IMR-90 (cell line): Measurements from ENCODE around the gene PDE5A. TPM values are rescaled to one million over a fixed set of nuclear protein-coding genes. Genes with fewer than 3 reads are reported as not detected.

ENCODE experiments used
- ATAC-seq: fragments of 200-7000 bp; cut with Tn5 transposase; 2 replicates; pipeline ENCODE4 v1.9.1; 2020; ENCODE audit warnings: low read depth, mild to moderate bottlenecking, moderate library complexity
- BruUV-seq: library from RNA; stranded (reverse); fragments of 400-500 nt; replicated peaks from 2 replicates; lab custom pipeline; 2021; lab: Mats Ljungman, UMichigan
- CTCF ChIA-PET: fragments of 300-600 bp; formaldehyde crosslinking; extraction: SDS; loops from one replicate; lab custom pipeline; 2021; ENCODE audit warnings: antibody characterized with exemption; lab: Yijun Ruan, JAX
- POLR2A ChIA-PET: fragments of 300-600 bp; sonication (Branson Sonifier 250); formaldehyde crosslinking; loops from one replicate; lab custom pipeline; 2022; ENCODE audit warnings: antibody characterized with exemption; ENCODE audit not compliant: unreplicated experiment; lab: Charles Lee
- DNase-seq: peaks from one replicate; pipeline ENCODE4 v3.0.0; 2013
- H2AFZ ChIP-seq: replicated peaks from 2 replicates; pipeline ENCODE3; 2013; ENCODE audit warnings: low read length, mild to moderate bottlenecking; ENCODE audit not compliant: poor library complexity
- H2AK5ac ChIP-seq: 2 replicates; pipeline ENCODE4 v1.6.1; 2013; ENCODE audit warnings: low read depth, low read length, inconsistent platforms
- H2AK9ac ChIP-seq: replicated peaks from 2 replicates; pipeline ENCODE3; 2013; ENCODE audit warnings: mild to moderate bottlenecking, low read depth, low read length, moderate library complexity; ENCODE audit not compliant: poor library complexity
- H2BK120ac ChIP-seq: 2 replicates; pipeline ENCODE4 v1.6.1; 2013; ENCODE audit warnings: low read depth, low read length, inconsistent platforms
- H2BK15ac ChIP-seq: 3 replicates; pipeline ENCODE4 v1.6.1; 2013; ENCODE audit warnings: low read depth, low read length, inconsistent platforms
- H2BK20ac ChIP-seq: 2 replicates; pipeline ENCODE4 v1.6.1; 2013; ENCODE audit warnings: low read depth, mild to moderate bottlenecking, inconsistent platforms, low read length, moderate library complexity
- H2BK5ac ChIP-seq: 2 replicates; pipeline ENCODE4 v1.6.1; 2013; ENCODE audit warnings: mild to moderate bottlenecking, low read depth, low read length, inconsistent platforms; ENCODE audit not compliant: poor library complexity, severe bottlenecking
- H3K14ac ChIP-seq: replicated peaks from 2 replicates; pipeline ENCODE4 v1.6.1; 2013; ENCODE audit warnings: low read depth, low read length, inconsistent platforms
- H3K18ac ChIP-seq: 2 replicates; pipeline ENCODE4 v1.6.1; 2013; ENCODE audit warnings: low read depth, low read length, control low read depth
- H3K23ac ChIP-seq: 2 replicates; pipeline ENCODE4 v1.6.1; 2013; ENCODE audit warnings: low read depth, low read length, inconsistent platforms
- H3K27ac ChIP-seq: 2 replicates; pipeline ENCODE4 v1.5.1; 2013; ENCODE audit warnings: mild to moderate bottlenecking, control low read depth, low read length; ENCODE audit not compliant: insufficient read depth
- H3K27me3 ChIP-seq: 2 replicates; pipeline ENCODE4 v1.6.1; 2013; ENCODE audit warnings: low read length; ENCODE audit not compliant: control insufficient read depth, insufficient read depth
- H3K36me3 ChIP-seq: 2 replicates; pipeline ENCODE4 v1.6.1; 2013; ENCODE audit warnings: low read length, mixed read lengths; ENCODE audit not compliant: control insufficient read depth, insufficient read depth
- H3K4ac ChIP-seq: 2 replicates; pipeline ENCODE4 v1.6.1; 2013; ENCODE audit warnings: low read depth, low read length, inconsistent platforms
- H3K4me1 ChIP-seq: 2 replicates; pipeline ENCODE4 v1.6.1; 2013; ENCODE audit warnings: low read length, mixed read lengths; ENCODE audit not compliant: control insufficient read depth, insufficient read depth
- H3K4me2 ChIP-seq: 2 replicates; pipeline ENCODE4 v1.6.1; 2013; ENCODE audit warnings: low read depth, mild to moderate bottlenecking, control low read depth, low read length, moderate library complexity
- H3K4me3 ChIP-seq: 2 replicates; pipeline ENCODE4 v1.5.1; 2013; ENCODE audit warnings: low read depth, mild to moderate bottlenecking, control low read depth, low read length, moderate library complexity; ENCODE audit not compliant: insufficient read depth
- H3K56ac ChIP-seq: 2 replicates; pipeline ENCODE4 v1.6.1; 2013; ENCODE audit warnings: low read length, inconsistent platforms; ENCODE audit not compliant: insufficient read depth; ENCODE audit errors: extremely low read depth
- H3K79me1 ChIP-seq, 2 experiments: 2 replicates each; pipeline ENCODE4 v1.6.1; 2013; ENCODE audit warnings: low read length in 2 of 2, inconsistent platforms in 1 of 2, low read depth in 1 of 2
- H3K9ac ChIP-seq: 2 replicates; pipeline ENCODE4 v1.6.1; 2013; ENCODE audit warnings: low read depth, low read length, control low read depth
- H3K9me1 ChIP-seq: 2 replicates; pipeline ENCODE4 v1.6.1; 2013; ENCODE audit warnings: low read length, inconsistent platforms; ENCODE audit not compliant: insufficient read depth
- H3K9me3 ChIP-seq: 2 replicates; pipeline ENCODE4 v1.6.1; 2013; ENCODE audit warnings: low read length; ENCODE audit not compliant: control insufficient read depth, insufficient read depth
- H4K20me1 ChIP-seq: 2 replicates; pipeline ENCODE4 v1.6.1; 2013; ENCODE audit warnings: low read length, inconsistent platforms; ENCODE audit not compliant: insufficient read depth
- H4K5ac ChIP-seq: 2 replicates; pipeline ENCODE4 v1.6.1; 2013; ENCODE audit warnings: mild to moderate bottlenecking, low read depth, low read length, control low read depth
- H4K8ac ChIP-seq, 2 experiments: 2 replicates each; pipeline ENCODE4 v1.6.1; 2013; ENCODE audit warnings: low read depth in 2 of 2, low read length in 2 of 2, control low read depth in 1 of 2, inconsistent platforms in 1 of 2
- H4K91ac ChIP-seq: 2 replicates; pipeline ENCODE4 v1.6.1; 2013; ENCODE audit warnings: low read depth, low read length, inconsistent platforms; ENCODE audit not compliant: insufficient read depth
- FOS ChIP-seq: fragments of 150-350 bp; IDR thresholded peaks from 2 replicates; pipeline ENCODE4 v1.6.1; 2016; ENCODE audit warnings: low read depth, low read length
- MAFK ChIP-seq: IDR thresholded peaks from 2 replicates; pipeline ENCODE4 v1.6.1; 2012; ENCODE audit warnings: low read depth, low read length, improper control_type of control experiment
- POLR2A ChIP-seq: IDR thresholded peaks from 2 replicates; pipeline ENCODE4 v1.6.1; 2012; ENCODE audit warnings: mild to moderate bottlenecking, low read depth, low read length
- RAD21 ChIP-seq: IDR thresholded peaks from 2 replicates; pipeline ENCODE4 v1.6.1; 2012; ENCODE audit warnings: low read length, improper control_type of control experiment
- RCOR1 ChIP-seq: IDR thresholded peaks from 2 replicates; pipeline ENCODE4 v1.6.1; 2012; ENCODE audit warnings: mild to moderate bottlenecking, low read length, improper control_type of control experiment; ENCODE audit not compliant: insufficient replicate concordance
- WGBS, 2 experiments: methylation state at CpG; one replicate each; pipeline versions ENCODE4 v1.1.5 to v1.1.7; 2013; ENCODE audit warnings: missing lambda C conversion rate in 2 of 2; ENCODE audit not compliant: insufficient read length in 1 of 2; ENCODE audit errors: extremely low coverage in 2 of 2; 5-methylcytosine and 5-hydroxymethylcytosine counted together
- dilution Hi-C: fragments of 300-500 bp; cut with HindIII; formaldehyde crosslinking; loops from one replicate; pipeline ENCODE4 v1.14.3; 2018; ENCODE audit warnings: low sequenced_read_pairs; ENCODE audit not compliant: unreplicated experiment
- in situ Hi-C: fragments of 300-500 bp; cut with MboI; formaldehyde crosslinking; loops from 3 replicates; pipeline ENCODE4 v1.14.3; 2019; ENCODE audit warnings: low sequenced_read_pairs, inconsistent platforms, mixed read lengths
- intact Hi-C: fragments of 100-400 bp; cut with micrococcal nuclease; formaldehyde crosslinking; loops from 2 replicates; pipeline ENCODE4 v1.10.0; 2022
- polyA plus RNA-seq, 3 experiments: library from polyadenylated mRNA; depleted of rRNA; stranded (reverse); fragments of >200 nt; gene quantifications; 2 replicates each; pipeline ENCODE4 v1.2.3, GENCODE V29; 2012; ENCODE audit warnings: low replicate concordance in 1 of 3
- total RNA-seq: library from RNA; depleted of rRNA; stranded (reverse); fragments of >200 nt; gene quantifications from 2 replicates; pipeline ENCODE4 v1.2.3, GENCODE V29; 2012
- TF ChIP-seq, protein P1 (sequence below): fragments of 150-350 bp; IDR thresholded peaks from 2 replicates; pipeline ENCODE4 v1.6.1; 2017; ENCODE audit warnings: mild to moderate bottlenecking, antibody characterized with exemption, low read length, low read depth
- TF ChIP-seq, protein P2 (sequence below): conservative IDR thresholded peaks from 2 replicates; pipeline ENCODE4 v1.5.1; 2012; ENCODE audit warnings: mild to moderate bottlenecking, low read depth, low read length, improper control_type of control experiment
- TF ChIP-seq, protein P3 (sequence below): fragments of 150-350 bp; IDR thresholded peaks from 2 replicates; pipeline ENCODE4 v1.6.1; 2016; ENCODE audit warnings: low read depth, mild to moderate bottlenecking, low read length, moderate library complexity, borderline replicate concordance

Gene PDE5A
- total and polyA plus RNA-seq, 2 of the 4 experiments (the other 2 are of a cell fraction) = 101 to 770 TPM

DNA sequence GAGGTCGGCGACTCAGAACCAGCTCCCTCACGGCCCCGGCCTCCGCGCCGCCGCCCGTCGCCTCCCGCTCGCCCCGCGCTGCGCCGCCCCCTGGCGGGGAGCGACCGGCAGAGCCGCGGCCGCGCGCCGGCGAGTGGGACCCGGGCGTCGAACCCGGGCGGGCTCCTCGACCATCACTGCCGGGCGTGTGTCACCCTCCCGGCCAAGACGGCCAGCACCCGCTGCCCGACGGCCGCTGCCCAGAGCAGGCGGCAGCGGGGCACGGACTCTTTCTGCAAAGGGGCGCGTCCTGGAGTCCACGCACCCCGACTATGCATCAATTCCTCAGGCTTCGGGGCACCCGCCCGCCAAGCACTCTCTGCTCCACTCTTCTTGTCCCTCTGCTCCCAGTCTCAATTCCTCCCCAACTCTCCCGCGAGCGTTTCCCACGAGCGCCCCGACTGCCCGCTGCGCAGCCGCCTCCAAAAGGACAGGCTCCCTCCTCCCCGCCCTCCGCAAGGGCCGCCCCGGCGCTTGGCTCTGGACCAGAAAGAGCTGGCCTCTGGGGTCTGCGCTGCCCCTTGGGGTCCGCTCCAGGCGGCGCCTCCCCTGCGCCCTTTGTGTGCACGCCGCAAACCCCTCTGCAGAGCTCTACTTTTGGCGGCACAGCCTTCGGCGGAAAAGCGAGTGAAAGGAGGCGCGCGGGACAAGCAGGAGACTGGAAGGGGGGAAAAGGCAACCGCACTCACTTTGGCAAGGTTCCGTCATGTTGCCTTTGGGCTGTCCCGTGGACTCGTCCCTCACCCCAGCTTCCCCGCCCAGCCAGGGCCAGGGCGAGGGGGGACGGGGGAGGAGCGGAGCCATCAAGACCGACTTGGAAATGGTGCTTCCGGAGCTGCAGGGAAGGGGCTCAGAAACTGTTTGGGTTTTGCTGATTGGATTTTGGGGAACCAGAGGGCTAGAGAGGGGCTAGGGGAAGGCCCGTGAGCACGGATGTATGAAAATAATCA, 1.0 kb downstream of the PDE5A start (continued):
- TF ChIP-seq, protein P1, sequence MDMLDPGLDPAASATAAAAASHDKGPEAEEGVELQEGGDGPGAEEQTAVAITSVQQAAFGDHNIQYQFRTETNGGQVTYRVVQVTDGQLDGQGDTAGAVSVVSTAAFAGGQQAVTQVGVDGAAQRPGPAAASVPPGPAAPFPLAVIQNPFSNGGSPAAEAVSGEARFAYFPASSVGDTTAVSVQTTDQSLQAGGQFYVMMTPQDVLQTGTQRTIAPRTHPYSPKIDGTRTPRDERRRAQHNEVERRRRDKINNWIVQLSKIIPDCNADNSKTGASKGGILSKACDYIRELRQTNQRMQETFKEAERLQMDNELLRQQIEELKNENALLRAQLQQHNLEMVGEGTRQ = no peak

DNA sequence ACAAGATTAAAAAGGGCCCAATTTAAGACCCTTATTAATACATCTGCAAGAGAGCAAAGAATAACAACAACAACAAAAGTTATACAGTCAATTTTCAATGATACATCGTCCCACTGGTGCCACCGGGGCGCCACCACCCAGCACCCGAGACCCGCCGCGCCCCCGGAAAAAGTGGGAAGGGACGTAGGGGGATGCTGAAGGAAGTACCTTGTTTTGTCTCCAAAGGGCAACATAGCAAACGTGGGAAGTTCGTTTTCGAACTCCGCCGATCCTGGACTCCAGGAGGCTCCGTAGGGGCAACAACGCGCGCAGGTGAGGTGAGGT, 1.7 kb downstream of the PDE5A start:
- Histone ChIP-seq H3K9me3 (no peaks in the 10 kb centered on the region), H2BK15ac (0 out of 3 replicates have a peak overlapping the region, but pooled peaks have one; percentile 49), H2AK9ac (peak overlapping the region; percentile 87), H3K27me3 (no peaks in the 10 kb centered on the region), H3K23ac (peak overlapping the region; percentile 100), H3K4ac (peak overlapping the region; percentile 96), H2AFZ (peak overlapping the region; percentile 94), H2BK5ac (peak overlapping the region; percentile 85), H3K9me1 (peaks cover 3% of the 10 kb centered on the region), H4K8ac (peak overlapping the region; percentile 96 to 98; a peak in 3 of 4 replicates), H3K4me3 (peak overlapping the region; percentile 93), H3K79me1 (peaks cover 0 to 27% of the 10 kb centered on the region in 2 experiments; a peak in 3 of 4 replicates), H2BK20ac (peak overlapping the region; percentile 53; the same call in 1 of the 2 replicates), H3K36me3 (peaks cover 13% of the 10 kb centered on the region; the same call in 1 of the 2 replicates), H4K91ac (peak overlapping the region; percentile 99), H3K18ac (peak overlapping the region; percentile 99), H2AK5ac (peak overlapping the region; percentile 74; the same call in 1 of the 2 replicates), H3K9ac (peak overlapping the region; percentile 100), H3K4me1 (peaks cover 7% of the 10 kb centered on the region), H3K56ac (peak overlapping the region; percentile 100), H3K4me2 (peak overlapping the region; percentile 97; the same call in 1 of the 2 replicates), H3K14ac (peak overlapping the region; percentile 99), H3K27ac (peak overlapping the region; percentile 95), H4K20me1 (peaks cover 12% of the 10 kb centered on the region; the same call in 1 of the 2 replicates), H2BK120ac (peak overlapping the region; percentile 92), H4K5ac (peak overlapping the region; percentile 98)
- in situ Hi-C loops = loop anchor here (5.0 to 10.0 kb wide), 2 partner anchors 312 to 425 kb away; no protein-coding TSS in a partner anchor
- intact Hi-C loops = loop anchor here (2.0 to 10.0 kb wide), 5 partner anchors 68 to 645 kb away; no protein-coding TSS in a partner anchor
- no TSS peak for BruUV-seq
- POLR2A ChIA-PET = interaction anchor here (0.5 to 3.6 kb wide), 5 partner anchors 28 to 311 kb away, joined by 3 to 47 read pairs (median 20); no protein-coding TSS in a partner anchor
- DNase-seq = no peak
- no peak for ATAC-seq
- WGBS, 2 experiments = 0% methylated on average over 3 of the region's 18 CpGs; no CpG with 5 or more reads in 1 of the 2 experiments
- CTCF ChIA-PET = interaction anchor here (1.0 kb wide), 2 partner anchors 14 to 102 kb away, joined by 3 to 8 read pairs; no protein-coding TSS in a partner anchor
- dilution Hi-C loops = no loop called here
- TF ChIP-seq, protein P2, sequence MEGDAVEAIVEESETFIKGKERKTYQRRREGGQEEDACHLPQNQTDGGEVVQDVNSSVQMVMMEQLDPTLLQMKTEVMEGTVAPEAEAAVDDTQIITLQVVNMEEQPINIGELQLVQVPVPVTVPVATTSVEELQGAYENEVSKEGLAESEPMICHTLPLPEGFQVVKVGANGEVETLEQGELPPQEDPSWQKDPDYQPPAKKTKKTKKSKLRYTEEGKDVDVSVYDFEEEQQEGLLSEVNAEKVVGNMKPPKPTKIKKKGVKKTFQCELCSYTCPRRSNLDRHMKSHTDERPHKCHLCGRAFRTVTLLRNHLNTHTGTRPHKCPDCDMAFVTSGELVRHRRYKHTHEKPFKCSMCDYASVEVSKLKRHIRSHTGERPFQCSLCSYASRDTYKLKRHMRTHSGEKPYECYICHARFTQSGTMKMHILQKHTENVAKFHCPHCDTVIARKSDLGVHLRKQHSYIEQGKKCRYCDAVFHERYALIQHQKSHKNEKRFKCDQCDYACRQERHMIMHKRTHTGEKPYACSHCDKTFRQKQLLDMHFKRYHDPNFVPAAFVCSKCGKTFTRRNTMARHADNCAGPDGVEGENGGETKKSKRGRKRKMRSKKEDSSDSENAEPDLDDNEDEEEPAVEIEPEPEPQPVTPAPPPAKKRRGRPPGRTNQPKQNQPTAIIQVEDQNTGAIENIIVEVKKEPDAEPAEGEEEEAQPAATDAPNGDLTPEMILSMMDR = no peak
- TF ChIP-seq RAD21 = no peak
- TF ChIP-seq MAFK = no peak
- TF ChIP-seq, protein P1 = no peak
- no peak for TF ChIP-seq FOS
- no peak for TF ChIP-seq RCOR1
- TF ChIP-seq, protein P3, sequence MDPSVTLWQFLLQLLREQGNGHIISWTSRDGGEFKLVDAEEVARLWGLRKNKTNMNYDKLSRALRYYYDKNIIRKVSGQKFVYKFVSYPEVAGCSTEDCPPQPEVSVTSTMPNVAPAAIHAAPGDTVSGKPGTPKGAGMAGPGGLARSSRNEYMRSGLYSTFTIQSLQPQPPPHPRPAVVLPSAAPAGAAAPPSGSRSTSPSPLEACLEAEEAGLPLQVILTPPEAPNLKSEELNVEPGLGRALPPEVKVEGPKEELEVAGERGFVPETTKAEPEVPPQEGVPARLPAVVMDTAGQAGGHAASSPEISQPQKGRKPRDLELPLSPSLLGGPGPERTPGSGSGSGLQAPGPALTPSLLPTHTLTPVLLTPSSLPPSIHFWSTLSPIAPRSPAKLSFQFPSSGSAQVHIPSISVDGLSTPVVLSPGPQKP = no peak
- no peak for TF ChIP-seq POLR2A
